Measurements from ENCODE around the gene MRPL28. TPM values are rescaled to one million over a fixed set of nuclear protein-coding genes. Genes with fewer than 3 reads are reported as not detected.
"Not testable (repeated sequence)": the region's sequence is repeated elsewhere in the genome, so short reads cannot be mapped to it uniquely, and the experiment has no call there.

The MRPL28 gene
- total and polyA plus RNA-seq, 9 donors = 28.4 to 57.7 (median 40.9) TPM

- no peaks in the 10 kb centered on the region for H3K27me3 ChIP-seq
- no peaks in the 10 kb centered on the region for H3K4me1 ChIP-seq (ENCODE audit: insufficient read depth)
- no peak overlapping the region for H3K4me3 ChIP-seq
- TF ChIP-seq EP300 (IDR thresholded peaks at IDR 0.05) (no peak), CTCF (IDR thresholded peaks at IDR 0.05) (no peak), POLR2A (IDR thresholded peaks at IDR 0.05) (no peak)
- DNase-seq = no peak
- H3K9me3 ChIP-seq = no peaks in the 10 kb centered on the region
- intact Hi-C loops (cut with DNase I) = loop anchor here in 1 of 4 donors (5.0 kb wide), 1 partner anchor 256 kb away; no protein-coding TSS in a partner anchor
- WGBS, 3 donors = 38 to 52% (median 51%) methylated on average over 19 to 20 of the region's 20 CpGs
- no peak overlapping the region for H3K27ac ChIP-seq
- H3K36me3 ChIP-seq = no peaks in the 10 kb centered on the region
Measured at GRCh38 chr16:363110-363765, 7.1 kb downstream of the MRPL28 start.

GRCh38 chr16:362702-362999, 7.7 kb downstream of the MRPL28 start:
- not testable (repeated sequence) for H3K27me3 ChIP-seq; H3K36me3 ChIP-seq; DNase-seq; H3K4me3 ChIP-seq; H3K4me1 ChIP-seq (ENCODE audit: insufficient read depth); H3K9me3 ChIP-seq; H3K27ac ChIP-seq
- intact Hi-C loops (cut with DNase I) = loop anchor here in 1 of 4 donors (5.0 kb wide), 1 partner anchor 255 kb away; no protein-coding TSS in a partner anchor
- 69 to 76% (median 70%) methylated on average over 21 to 24 of the region's 24 CpGs for WGBS, 3 donors

GRCh38 chr16:361872-362701, 8.3 kb downstream of the MRPL28 start:
- Histone ChIP-seq H3K27me3 (no peaks in the 10 kb centered on the region), H3K4me3 (no peak overlapping the region), H3K9me3 (no peaks in the 10 kb centered on the region), H3K27ac (no peak overlapping the region), H3K36me3 (no peaks in the 10 kb centered on the region), H3K4me1 (ENCODE audit: insufficient read depth) (no peaks in the 10 kb centered on the region)
- TF ChIP-seq POLR2A (IDR thresholded peaks at IDR 0.05) (no peak), CTCF (IDR thresholded peaks at IDR 0.05) (peak in 2 of 3 donors; percentile 37 to 51), EP300 (IDR thresholded peaks at IDR 0.05) (no peak)
- intact Hi-C loops (cut with DNase I) = loop anchor here in 1 of 4 donors (5.0 kb wide), 1 partner anchor 255 kb away; no protein-coding TSS in a partner anchor
- WGBS, 3 donors = 17 to 22% (median 20%) methylated on average over 29 to 30 of the region's 30 CpGs
- peak; percentile 61 to 78 (median 72) for DNase-seq

DNA sequence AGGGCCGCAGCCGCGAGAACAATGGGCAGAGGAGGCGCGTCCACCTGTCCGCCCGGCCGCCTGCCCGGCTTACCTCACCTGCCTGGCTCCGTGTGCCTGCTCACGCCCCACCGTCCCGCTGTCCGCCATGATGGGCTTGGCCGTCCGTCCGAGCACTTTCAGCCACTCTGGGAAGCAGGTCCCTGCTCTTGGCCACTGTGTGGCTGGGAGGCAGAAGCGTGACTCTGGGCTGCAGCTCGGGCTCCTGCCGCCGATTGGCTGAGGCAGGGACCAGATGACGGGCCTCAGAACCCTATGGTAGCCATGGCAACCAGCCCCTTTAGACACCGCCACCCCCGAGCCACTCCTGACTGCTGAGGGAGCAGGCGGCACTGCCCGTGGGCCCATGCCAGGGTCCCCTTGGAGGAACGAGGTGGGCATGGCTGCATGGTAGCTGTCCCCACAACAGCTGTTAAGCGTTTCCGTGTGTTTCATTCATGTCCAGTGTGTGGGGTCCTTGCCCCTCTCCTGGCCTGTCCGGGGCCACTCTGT, 8.9 kb downstream of the MRPL28 start:
- Histone ChIP-seq H3K27me3 (no peaks in the 10 kb centered on the region), H3K36me3 (no peaks in the 10 kb centered on the region), H3K4me1 (ENCODE audit: insufficient read depth) (no peaks in the 10 kb centered on the region), H3K9me3 (no peaks in the 10 kb centered on the region), H3K4me3 (no peak overlapping the region), H3K27ac (no peak overlapping the region)
- no peak for DNase-seq
- intact Hi-C loops (cut with DNase I) = loop anchor here in 1 of 4 donors (5.0 kb wide), 1 partner anchor 254 kb away; no protein-coding TSS in a partner anchor
- 77 to 83% (median 80%) methylated on average over 27 to 30 of the region's 30 CpGs for WGBS, 3 donors
- TF ChIP-seq EP300 (IDR thresholded peaks at IDR 0.05) (no peak), POLR2A (IDR thresholded peaks at IDR 0.05) (no peak), CTCF (IDR thresholded peaks at IDR 0.05) (no peak)

Data from ovary (tissue), 9 donors.